ENCODE data around the gene PSTK.

DNA sequence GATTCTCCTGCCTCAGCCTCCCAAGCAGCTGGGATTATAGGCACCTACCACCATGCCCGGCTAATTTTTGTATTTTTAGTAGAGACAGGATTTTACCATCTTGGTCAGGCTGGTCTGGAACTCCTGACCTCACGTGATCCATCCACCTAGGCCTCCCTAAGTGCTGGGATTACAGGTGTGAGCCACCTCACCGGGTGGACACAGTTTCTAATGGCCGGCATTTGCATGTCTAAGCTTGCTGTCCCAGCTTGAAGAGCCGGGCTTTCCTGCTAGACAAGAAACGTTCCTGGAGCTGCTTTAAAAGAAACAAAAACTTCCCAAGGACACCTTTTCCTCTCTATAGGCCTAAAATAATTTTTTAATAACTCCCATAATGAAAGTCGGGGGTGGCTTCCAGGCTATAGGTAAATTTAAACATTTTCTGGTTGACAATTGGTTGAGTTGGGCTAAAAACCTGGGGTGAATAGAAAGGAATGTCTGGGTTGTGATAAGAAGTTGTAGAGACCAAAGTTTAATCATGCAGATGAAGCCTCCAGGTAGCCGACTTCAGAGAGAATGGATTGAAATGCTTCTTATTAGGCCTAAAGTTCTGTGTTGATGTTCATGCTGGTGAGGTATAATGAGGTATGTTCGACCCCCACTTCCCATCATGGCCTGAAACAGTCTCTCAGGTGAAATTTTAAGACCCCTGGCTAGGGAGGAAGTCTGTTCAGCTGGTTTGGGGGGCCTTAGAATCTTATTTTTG is 37.4 kb downstream of the PSTK start:
- TF ChIP-seq ZNF274 (IDR thresholded peaks at IDR 0.05; ENCODE audit: low read depth, low read length) (no peak), YY1 (IDR thresholded peaks at IDR 0.05; ENCODE audit: insufficient read depth, insufficient read length) (no peak)
